NCI-H2227 treated with DMSO at 0.1 percent for 48 hours (cell line): Measurements from ENCODE around the gene SUPT4H1.

Experiments
- DNase-seq: peaks from one replicate; lab custom pipeline; 2025; lab: John Stamatoyannopoulos, UW

Gene SUPT4H1

GRCh38 chr17:58304750-58305486, 47.1 kb downstream of the SUPT4H1 start:
- no peak for DNase-seq

- DNase-seq = peak; percentile 19
Observed at GRCh38 chr17:58303971-58304749, 47.8 kb downstream of the SUPT4H1 start.

DNA sequence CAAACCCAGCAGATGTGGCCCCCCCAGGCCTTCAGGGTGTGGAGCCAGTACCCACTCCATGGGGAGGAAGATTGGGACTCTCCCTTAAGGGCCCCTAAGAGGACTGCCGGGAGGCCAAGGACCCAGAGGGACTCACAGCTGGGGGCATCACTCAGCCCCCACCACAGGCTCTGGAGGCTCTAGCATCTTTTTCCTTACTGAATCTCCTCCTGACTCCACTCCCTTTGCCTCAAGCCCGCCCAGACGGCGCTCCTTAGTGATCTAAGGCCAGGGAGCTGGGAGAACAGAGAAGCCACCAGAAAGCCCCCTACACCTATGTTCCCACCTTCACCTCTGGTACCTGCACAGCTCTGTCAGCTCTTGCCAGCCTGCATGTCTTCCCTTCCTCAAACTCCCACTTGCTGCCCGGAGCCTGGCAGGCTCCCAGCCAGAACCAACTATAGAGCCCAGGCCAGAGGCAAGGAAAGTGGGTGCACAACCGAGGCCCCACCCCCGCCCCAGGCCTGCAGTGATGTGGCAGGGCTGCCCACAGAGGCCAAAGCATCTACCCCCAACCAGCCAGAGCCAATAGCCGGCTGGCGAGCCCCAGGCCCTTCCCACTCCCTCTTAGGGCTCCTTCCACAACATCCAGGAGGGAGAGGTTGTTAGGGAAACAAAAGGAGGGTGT, 48.9 kb downstream of the SUPT4H1 start:
- no peak for DNase-seq

DNA sequence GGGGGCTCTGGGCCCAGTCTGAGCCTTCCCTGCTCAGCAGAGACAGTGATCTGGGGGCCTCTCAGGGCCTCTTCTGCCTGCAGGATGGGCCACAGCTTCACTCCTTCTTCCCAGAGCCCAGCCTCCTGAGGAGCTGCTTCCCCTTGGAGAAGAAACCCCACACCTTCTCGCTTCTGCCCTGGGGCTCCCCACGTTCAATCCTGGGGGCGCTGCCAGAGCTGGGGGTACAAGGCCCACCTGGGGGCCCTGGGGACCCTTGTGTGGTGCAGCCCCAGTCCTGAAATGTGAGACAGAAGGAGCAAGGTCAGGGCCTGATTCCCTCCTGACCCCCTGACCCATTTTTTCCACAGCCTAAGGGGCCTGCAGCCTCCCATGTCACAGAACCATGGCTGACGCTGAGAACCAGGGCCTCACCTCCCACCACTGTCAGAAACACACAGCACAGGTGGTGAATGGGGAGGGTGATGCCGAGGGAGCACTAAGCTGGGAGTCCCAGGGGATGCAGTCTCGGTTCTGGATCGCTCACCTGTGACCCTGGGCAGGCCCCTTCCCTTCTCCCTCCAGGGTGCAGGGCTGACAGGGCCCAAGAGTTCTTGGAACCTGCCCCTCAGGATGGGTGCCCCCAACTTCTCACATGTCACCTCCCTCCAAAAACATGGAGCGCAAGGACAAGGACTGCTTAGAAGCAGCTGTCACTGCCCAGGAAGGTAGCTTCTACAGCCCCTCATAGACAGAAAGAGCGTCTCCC, 49.7 kb downstream of the SUPT4H1 start:
- no peak for DNase-seq

- no peak for DNase-seq
Observed at GRCh38 chr17:58301504-58302150, 50.4 kb downstream of the SUPT4H1 start.

DNA sequence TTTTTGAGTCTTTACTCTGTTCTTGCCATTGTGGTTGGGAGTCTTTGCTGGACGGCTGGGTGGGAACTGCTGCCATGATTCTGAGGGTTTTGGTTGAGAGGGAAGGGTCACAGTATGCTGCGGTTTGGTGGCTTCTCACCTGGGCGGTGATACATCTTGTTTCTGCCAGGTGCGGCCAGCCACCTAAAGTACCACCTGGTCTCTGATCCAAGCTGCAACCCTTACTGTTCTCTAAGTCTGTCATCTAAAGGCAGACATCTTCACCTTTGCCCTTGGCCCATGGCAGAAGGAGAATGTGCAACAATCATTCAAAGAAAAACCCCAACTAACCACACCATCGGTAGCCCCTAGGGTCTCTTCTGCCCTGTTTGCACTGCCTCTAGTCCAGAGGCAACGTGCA, 51.7 kb downstream of the SUPT4H1 start:
- no peak for DNase-seq
